NCI-H2081 treated with DMSO at 0.1 percent for 48 hours (cell line): Measurements from ENCODE around the gene CLIP4.

Source experiments
- DNase-seq: peaks from one replicate; lab custom pipeline; 2025; lab: John Stamatoyannopoulos, UW

CLIP4 gene

GRCh38 chr2:29191817-29192216 is 76.6 kb downstream of the CLIP4 start:
- DNase-seq, result no peak

- DNase-seq, result no peak
Measured at GRCh38 chr2:29192526-29192925, 77.3 kb downstream of the CLIP4 start.

GRCh38 chr2:29193111-29193510 is 77.9 kb downstream of the CLIP4 start:
- DNase-seq, result no peak

GRCh38 chr2:29193681-29194080 is 78.5 kb downstream of the CLIP4 start:
- no peak for DNase-seq

GRCh38 chr2:29195796-29196195 is 80.6 kb downstream of the CLIP4 start:
- DNase-seq, result no peak

GRCh38 chr2:29196792-29197788 is 81.9 kb downstream of the CLIP4 start:
- no peak for DNase-seq

- no peak for DNase-seq
Measured at GRCh38 chr2:29201979-29202378, 86.8 kb downstream of the CLIP4 start.

- no peak for DNase-seq
Measured at GRCh38 chr2:29202819-29203495, 87.7 kb downstream of the CLIP4 start.

GRCh38 chr2:29206941-29207340 is 91.7 kb downstream of the CLIP4 start:
- no peak for DNase-seq

GRCh38 chr2:29207352-29208148 is 92.3 kb downstream of the CLIP4 start:
- DNase-seq, result no peak

- DNase-seq, result no peak
Measured at GRCh38 chr2:29209551-29209950, 94.3 kb downstream of the CLIP4 start.

- DNase-seq, result no peak
Measured at GRCh38 chr2:29212009-29212408, 96.8 kb downstream of the CLIP4 start.

GRCh38 chr2:29213888-29214291 is 98.7 kb downstream of the CLIP4 start:
- DNase-seq, result no peak

- no peak for DNase-seq
Measured at GRCh38 chr2:29215073-29215472, 99.9 kb downstream of the CLIP4 start.

- no peak for DNase-seq
Measured at GRCh38 chr2:29215739-29216608, 100.8 kb downstream of the CLIP4 start.

- DNase-seq, result no peak
Measured at GRCh38 chr2:29216609-29216909, 101.3 kb downstream of the CLIP4 start.

- no peak for DNase-seq
Measured at GRCh38 chr2:29218071-29218470, 102.9 kb downstream of the CLIP4 start.

- DNase-seq, result no peak
Measured at GRCh38 chr2:29218550-29219125, 103.4 kb downstream of the CLIP4 start.

GRCh38 chr2:29219374-29219773 is 104.2 kb downstream of the CLIP4 start:
- DNase-seq, result no peak

- DNase-seq, result no peak
Measured at GRCh38 chr2:29220506-29221270, 105.5 kb downstream of the CLIP4 start.
